HG03097 (cell line): ENCODE data around the gene CUEDC2.
A peak's percentile ranks its signal among the peaks of the same experiment; 100 is the strongest.
"Not testable (repeated sequence)": the region's sequence is repeated elsewhere in the genome, so short reads cannot be mapped to it uniquely, and the experiment has no call there.

Source experiments
- ATAC-seq: cut with Tn5 transposase; IDR thresholded peaks from one replicate; pipeline ENCODE4 v1.9.1; 2021; ENCODE audit not compliant: unreplicated experiment, low FRiP score

CUEDC2 gene

GRCh38 chr10:102455893-102456471 lies 23.6 kb upstream of the CUEDC2 start:
- no peak for ATAC-seq

DNA sequence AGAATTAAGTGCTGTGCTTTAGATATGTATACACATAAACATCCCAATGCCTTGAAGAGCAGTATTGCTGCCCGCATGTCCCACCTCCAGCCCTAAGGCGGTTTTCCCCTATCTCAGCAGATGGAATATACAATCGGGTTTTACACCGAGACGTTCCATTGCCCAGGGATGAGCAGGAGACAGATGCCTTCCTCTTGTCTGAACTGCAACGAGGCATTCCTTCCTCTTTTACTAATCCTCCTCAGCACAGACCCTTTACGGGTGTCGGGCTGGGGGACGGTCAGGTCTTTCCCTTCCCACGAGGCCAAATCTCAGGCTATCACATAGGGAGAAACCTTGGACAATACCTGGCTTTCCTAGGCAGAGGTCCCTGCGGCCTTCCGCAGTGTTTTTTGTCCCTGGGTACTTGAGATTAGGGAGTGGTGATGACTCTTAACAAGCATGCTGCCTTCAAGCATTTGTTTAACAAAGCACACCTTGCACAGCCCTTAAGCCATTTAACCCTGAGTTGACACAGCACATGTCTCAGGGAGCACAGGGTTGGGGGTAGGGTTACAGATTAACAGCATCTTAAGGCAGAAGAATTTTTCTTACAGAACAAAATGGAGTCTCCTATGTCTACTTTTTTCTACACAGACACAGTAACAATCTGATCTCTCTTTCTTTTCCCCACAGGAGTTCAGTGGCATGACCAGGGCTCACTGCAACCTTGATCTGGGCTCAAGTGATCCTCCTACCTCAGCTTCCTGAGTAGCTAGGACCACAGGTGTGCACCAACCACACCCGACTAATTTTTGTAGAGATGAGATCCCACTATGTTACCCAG lies 22.5 kb upstream of the CUEDC2 start:
- not testable (repeated sequence) for ATAC-seq

DNA sequence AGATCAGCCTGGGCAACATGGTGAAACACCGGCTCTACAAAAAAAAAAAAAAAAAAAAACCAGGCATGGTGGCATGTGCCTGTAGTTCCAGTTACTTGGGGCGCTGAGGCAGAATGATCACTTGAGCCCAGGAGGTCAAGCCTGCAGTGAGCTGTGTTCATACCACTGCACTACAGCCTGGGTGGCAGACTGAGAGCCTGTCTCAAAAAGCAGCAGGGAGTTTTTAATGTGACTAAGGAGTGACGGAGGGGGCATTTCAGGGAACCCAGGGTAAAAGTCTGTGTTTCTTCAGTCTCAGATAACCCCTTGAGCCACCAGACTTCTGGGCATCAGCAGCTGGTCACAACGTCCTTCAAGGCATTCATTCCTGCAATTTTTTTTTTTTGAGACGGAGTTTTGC lies 21.1 kb upstream of the CUEDC2 start:
- no peak for ATAC-seq

- ATAC-seq: no peak
These were observed 20.4 kb upstream of the CUEDC2 start for GRCh38 chr10:102452672-102453340.

DNA sequence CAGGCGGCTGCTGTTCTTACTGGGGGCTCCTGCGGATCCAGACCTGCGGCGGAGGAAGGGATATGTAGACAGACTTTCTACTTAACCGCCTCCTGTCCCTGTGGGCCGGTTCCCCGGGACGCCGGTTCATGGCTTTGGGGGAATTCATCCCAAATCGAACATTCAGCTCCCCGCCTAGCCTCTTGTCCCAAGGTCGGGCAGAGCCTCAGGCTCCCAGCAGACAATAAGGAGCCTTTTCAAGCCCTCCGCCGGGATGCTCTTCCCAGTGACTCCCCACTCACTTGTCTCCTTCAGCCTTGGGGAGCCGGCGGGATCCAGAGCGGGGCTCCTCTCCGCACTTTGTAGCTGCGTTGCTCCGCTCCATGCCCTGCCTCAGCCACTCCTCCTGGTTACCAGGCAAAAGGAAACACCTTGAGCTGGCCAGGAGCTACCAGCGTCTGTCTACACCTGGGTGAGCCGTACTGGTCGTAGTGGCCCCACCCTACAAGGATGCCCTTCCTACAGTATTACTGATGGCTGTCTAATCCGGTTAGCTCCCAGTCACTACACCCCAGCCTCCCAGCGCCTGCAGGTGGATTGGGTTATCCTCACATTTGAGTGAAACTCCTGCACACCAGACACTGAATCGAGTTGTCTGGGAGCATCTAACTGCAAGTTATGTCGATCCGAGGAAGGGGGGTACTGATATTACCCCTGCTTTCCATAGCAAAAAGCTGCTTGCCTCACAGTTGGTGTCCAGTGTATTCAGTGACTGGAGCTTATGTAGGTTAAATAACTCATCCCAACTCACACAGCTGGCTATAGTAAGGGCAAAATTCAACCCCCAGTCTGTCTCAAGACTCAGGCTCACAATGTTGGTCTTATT lies 19.0 kb upstream of the CUEDC2 start, which contains the start of gene C10orf95:
C10orf95 (minus strand) TSS at position 439 of the 865 bp plus-strand sequence. CDS start 450 bp downstream, outside the sequence.
- no peak for ATAC-seq

DNA sequence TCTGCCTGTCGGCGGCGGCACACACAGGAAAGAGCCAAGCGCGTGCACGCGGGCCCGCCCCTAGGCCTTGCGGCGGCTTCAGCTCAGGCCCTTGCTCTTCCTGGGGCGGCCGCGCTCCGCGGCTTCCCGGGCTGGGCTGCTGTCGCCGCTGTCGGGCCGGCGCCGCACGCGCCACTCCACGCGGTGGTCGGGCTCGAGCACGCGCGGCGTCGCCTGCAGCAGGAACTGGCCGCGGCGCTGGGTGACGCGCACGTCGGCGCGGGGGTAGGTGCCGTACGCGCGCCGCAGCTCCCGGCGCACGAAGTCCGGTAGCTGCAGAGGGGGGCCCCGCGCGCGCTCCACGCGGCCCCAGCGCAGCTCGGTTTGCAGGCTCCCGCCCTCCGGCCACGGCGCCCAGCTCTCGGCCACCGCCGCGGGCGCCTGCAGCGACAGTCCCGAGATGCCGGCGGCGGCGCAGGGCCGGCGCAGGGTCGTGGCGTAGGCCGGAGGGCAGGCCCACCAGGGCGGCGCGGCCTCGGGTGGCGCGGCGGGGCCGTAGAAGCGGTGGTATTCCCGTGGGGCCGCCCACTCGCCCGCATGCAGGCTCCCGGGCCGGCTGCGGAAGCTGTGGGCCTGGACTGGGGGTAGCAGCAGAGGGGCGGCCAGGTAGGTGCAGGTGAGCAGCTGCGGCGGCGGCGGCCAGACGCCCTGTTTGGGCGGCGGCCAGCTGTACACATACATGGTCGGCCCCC lies 18.2 kb upstream of the CUEDC2 start:
- peak; percentile 64 for ATAC-seq

GRCh38 chr10:102450124-102450373 lies 17.7 kb upstream of the CUEDC2 start:
- ATAC-seq: no peak

DNA sequence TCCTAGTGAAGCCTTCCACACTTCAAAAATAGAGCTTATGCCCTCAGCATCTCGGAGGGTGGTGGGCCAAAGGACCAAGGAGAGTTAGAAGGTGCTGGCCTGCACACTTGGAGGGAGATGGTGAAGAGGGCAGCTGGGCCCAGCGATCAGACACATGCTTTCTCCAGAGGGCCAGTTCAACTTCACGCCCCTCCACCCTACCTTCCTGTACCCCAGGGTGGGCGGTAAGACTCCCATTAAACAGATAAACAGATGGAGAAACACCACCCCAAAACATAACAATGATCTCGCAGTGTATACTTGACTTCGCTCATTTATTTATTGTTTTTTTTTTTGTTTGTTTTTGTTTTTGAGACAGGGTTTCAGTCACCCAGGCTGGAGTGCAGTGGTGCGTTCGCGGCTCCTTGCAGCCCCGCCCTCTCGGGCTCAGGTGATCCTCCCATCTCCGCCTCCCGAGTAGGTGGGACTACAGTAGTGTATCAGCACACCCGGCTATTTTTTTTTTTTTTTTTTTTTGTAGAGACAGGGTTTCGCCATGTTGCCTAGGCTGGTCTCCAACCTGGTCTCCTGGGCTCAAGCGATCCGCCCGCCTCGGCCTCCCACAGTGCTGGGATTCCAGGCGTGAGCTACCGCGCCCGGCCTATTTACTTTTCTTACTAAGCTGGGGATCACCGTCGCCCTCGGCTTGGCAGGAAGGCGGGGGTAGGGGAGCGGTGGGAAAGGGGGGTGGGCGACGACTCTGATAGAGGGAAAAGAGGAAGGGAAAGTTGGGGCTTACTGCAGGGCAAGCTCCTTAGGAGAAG lies 17.1 kb upstream of the CUEDC2 start:
- no peak for ATAC-seq

GRCh38 chr10:102444851-102445250 lies 12.5 kb upstream of the CUEDC2 start:
- ATAC-seq: no peak

- no peak for ATAC-seq
These were observed 6.0 kb upstream of the CUEDC2 start for GRCh38 chr10:102438374-102438773.

DNA sequence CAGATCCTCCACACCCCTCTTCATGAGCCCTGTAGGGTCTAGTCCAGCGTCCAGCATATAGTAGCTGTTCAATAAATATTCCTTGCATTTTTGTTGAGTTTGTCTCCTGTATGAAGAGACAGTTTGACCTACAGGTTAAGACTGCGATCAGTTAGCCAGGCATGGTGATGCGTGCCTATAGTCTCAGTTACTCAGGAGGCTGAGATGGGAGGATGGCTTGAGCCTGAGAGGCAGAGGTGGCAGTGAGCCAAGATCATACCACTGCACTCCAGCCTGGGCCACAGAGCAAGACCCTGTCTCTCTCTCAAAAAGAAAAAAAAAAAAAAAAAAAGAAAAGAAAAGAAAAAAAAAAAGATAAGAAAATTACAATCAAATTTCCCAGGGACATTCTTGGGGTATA lies 5.1 kb upstream of the CUEDC2 start:
- no peak for ATAC-seq

- ATAC-seq: no peak
These were observed 3.9 kb upstream of the CUEDC2 start for GRCh38 chr10:102436312-102436711.

DNA sequence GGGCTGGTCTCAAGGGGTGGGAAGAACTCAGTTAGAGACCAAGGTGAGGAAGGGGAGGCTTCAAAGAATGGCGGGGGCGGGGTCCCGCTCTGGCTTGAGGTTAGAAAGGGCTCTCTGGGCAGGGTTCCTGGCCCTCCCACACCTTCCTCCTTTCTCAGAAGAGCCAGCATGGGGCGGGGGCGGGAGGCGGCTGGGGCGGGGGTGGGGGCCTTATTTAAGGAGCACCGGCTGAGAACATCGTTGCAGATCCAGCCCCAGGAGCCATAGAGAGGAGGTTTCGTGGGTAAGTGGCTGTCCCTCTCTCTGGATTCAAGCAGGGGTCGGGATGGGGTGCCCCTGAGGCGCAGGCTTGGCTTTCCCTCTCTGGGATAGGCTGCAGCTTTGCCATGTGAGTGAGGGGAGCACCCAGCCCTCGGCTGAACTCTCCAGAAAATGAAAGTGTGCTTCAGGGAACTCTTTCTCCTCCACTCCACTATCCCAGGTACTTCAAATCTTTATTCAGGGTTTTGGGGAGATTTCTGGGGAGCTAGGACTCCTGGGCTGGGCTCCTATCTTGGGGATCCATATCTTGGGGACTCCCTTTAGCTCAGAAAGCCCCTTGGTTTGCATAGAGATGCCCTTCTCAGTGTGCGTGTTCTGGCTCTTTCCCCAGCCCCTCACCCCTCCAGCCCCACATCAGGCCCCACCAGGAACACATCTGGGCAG lies 3.3 kb upstream of the CUEDC2 start:
- no peak for ATAC-seq

DNA sequence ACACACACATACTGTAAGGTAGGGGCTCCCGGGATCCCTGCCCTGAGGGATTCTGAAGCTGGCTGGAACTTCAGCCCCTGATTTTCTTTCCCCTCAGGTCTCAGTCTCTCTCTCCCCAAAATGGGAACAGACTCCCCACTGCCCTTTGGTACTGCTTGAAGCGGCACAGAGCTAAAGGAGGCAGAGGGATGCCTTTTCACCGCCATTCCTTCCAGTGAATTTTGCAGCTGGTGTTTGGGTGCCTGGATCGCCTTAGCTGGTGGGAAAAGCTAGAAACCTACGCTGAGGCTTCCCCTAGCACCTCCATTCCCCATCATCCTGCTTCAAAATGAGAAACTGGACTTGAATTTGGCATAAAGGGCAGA lies 2.7 kb upstream of the CUEDC2 start:
- ATAC-seq: no peak

GRCh38 chr10:102434394-102435132 lies 2.2 kb upstream of the CUEDC2 start:
- ATAC-seq: no peak

GRCh38 chr10:102433619-102434046 lies 1.3 kb upstream of the CUEDC2 start:
- ATAC-seq: no peak

- no peak for ATAC-seq
These were observed 786 bp downstream of the CUEDC2 start for GRCh38 chr10:102431452-102432124.

DNA sequence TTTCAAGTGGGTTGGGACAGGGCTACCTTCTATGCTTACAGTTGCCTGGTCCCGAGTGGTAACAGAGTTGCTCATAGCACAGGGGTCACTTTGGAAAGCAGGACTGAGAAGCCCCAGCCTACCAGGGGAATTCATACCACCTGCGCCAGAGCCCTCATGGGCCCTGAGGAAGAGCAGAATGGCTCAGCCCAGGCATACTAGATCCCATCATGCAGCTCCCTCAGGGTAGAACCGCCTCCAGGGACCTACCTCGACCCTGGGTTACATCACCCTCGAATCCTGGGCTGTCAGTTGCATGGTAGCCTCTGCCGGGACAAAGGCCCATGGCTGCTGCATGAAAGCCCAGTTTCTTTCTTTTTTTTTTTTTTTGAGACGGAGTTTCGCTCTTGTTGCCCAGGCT lies 2.9 kb downstream of the CUEDC2 start:
- ATAC-seq: no peak
